ENCODE data around the gene FOXN3. TPM values are rescaled to one million over a fixed set of nuclear protein-coding genes. Genes with fewer than 3 reads are reported as not detected.
"Not testable (repeated sequence)": the region's sequence is repeated elsewhere in the genome, so short reads cannot be mapped to it uniquely, and the experiment has no call there.

The FOXN3 gene
- polyA plus RNA-seq, 4 donors: 22.0 to 47.3 (median 43.3) TPM

DNA sequence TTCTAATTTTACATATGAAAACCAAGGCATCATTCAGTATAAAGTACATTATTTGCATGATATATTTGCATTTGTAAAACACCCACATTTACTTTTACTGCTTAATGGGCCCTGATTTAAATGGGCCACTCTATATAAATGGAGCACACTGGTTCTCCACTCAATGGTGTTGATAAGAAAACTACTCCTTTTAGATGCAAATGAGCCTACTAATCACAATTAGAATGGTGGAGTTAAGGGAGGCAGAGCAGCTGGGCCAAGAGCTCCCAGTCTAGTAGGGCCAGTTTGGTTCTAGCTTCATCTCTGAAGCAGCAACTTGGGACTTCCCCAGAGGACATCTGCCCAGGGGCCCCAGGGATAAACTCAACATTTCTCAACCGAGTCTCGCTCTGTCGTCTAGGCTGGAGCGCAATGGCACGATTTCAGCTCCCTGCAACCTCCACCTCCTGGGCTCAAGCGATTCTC is 120.7 kb downstream of the FOXN3 start:
- H3K4me1 ChIP-seq (ENCODE audit: control insufficient read depth in 3 of 3, insufficient read depth in 2 of 3, low read depth in 1 of 3, low read length in 2 of 3): no peaks in the 10 kb centered on the region
- WGBS, 3 donors: 91 to 97% (median 96%) methylated on average over 5 to 6 of the region's 6 CpGs
- DNase-seq (no peak), FAIRE-seq (no peak)
- no peak overlapping the region for H3K4me3 ChIP-seq (ENCODE audit: low read depth in 1 of 3, low read length in 3 of 3)
- peaks cover 0 to 8% of the 10 kb centered on the region in 2 donors for H3K9me3 ChIP-seq (ENCODE audit: control insufficient read depth in 2 of 2, insufficient read depth in 1 of 2, low read depth in 1 of 2, low read length in 1 of 2)
- H3K27ac ChIP-seq (ENCODE audit: low read depth in 1 of 3, low read length in 2 of 3): no peak overlapping the region
- no peaks in the 10 kb centered on the region for H3K27me3 ChIP-seq (ENCODE audit: control insufficient read depth in 3 of 3, insufficient read depth in 3 of 3, low read length in 3 of 3)
- peaks cover 0 to 41% (median 4%) of the 10 kb centered on the region in 3 donors for H3K36me3 ChIP-seq (ENCODE audit: control insufficient read depth in 3 of 3, insufficient read depth in 2 of 3, low read depth in 1 of 3, low read length in 3 of 3)

DNA sequence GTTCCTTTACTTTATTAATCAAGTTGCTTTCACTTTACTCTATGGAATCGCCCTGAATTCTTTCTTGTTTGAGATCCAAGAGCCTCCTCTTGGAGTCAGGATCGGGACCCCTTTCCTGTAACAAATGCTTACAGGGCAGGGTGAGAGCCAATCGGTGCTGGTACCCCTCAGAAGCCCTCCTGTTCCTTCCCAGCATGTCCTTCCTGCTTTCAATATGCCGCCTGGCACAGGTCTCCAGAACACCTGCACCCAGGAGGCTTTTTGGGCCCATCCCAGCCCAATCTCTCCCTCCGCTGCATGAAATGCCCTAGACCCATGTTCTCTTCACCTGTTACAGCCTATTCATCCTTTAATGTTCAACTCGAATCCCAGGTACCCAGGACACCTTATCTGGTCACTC is 122.2 kb downstream of the FOXN3 start:
- Histone ChIP-seq H3K27me3 (ENCODE audit: control insufficient read depth in 3 of 3, insufficient read depth in 3 of 3, low read length in 3 of 3) (no peaks in the 10 kb centered on the region), H3K9me3 (ENCODE audit: control insufficient read depth in 2 of 2, insufficient read depth in 1 of 2, low read depth in 1 of 2, low read length in 1 of 2) (peaks cover 0 to 8% of the 10 kb centered on the region in 2 donors), H3K4me3 (ENCODE audit: low read depth in 1 of 3, low read length in 3 of 3) (no peak overlapping the region), H3K4me1 (ENCODE audit: control insufficient read depth in 3 of 3, insufficient read depth in 2 of 3, low read depth in 1 of 3, low read length in 2 of 3) (no peaks in the 10 kb centered on the region), H3K36me3 (ENCODE audit: control insufficient read depth in 3 of 3, insufficient read depth in 2 of 3, low read depth in 1 of 3, low read length in 3 of 3) (peaks cover 0 to 46% (median 6%) of the 10 kb centered on the region in 3 donors), H3K27ac (ENCODE audit: low read depth in 1 of 3, low read length in 2 of 3) (no peak overlapping the region)
- 91 to 95% (median 94%) methylated on average over 6 of the region's 6 CpGs for WGBS, 3 donors
- FAIRE-seq: no peak
- no peak for DNase-seq

DNA sequence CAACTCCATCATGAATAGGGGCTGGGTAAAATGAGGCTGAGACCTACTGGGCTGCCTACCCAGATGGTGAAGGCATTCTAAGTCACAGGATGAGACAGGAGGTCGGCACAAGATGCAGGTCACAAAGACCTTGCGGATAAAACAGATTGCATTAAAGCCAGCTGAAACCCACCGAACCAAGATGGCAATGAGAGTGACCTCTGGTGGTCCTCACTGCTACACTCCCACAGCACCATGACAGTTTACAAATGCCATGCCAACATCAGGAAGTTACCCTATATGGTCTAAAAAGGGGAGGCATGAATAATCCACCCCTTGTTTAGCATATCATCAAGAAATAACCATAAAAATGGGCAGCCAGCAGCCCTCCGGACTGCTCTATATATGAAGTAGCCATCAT is 122.6 kb downstream of the FOXN3 start:
- H3K4me1 ChIP-seq (ENCODE audit: control insufficient read depth in 3 of 3, insufficient read depth in 2 of 3, low read depth in 1 of 3, low read length in 2 of 3); H3K9me3 ChIP-seq (ENCODE audit: control insufficient read depth in 2 of 2, insufficient read depth in 1 of 2, low read depth in 1 of 2, low read length in 1 of 2); DNase-seq; H3K4me3 ChIP-seq (ENCODE audit: low read depth in 1 of 3, low read length in 3 of 3); FAIRE-seq; H3K27ac ChIP-seq (ENCODE audit: low read depth in 1 of 3, low read length in 2 of 3); H3K27me3 ChIP-seq (ENCODE audit: control insufficient read depth in 3 of 3, insufficient read depth in 3 of 3, low read length in 3 of 3): not testable (repeated sequence)
- H3K36me3 ChIP-seq (ENCODE audit: control insufficient read depth in 3 of 3, insufficient read depth in 2 of 3, low read depth in 1 of 3, low read length in 3 of 3): peaks cover 0 to 45% (median 5%) of the 10 kb centered on the region in 3 donors
- 93 to 99% (median 98%) methylated on average over 4 of the region's 4 CpGs for WGBS, 3 donors

DNA sequence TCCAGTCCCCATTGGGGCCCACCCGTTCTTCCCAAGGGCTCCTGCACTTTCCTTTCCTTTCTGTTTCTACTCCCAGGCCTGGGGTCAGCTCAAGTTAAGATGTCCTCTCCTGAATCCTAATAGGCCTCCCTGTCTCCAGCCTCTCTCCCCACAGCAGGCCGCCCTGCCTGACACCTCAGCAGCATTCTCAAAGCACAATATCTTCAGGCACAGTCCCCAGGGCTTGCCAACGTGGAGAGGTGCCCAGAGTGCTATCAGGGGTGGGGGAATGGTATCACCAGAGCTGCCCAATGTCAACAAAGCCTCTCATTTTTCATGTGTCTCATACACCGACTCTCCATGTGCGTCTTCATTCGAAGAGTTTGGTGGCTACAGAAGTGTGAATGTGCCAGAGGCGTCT is 123.0 kb downstream of the FOXN3 start:
- H3K27ac ChIP-seq (ENCODE audit: low read depth in 1 of 3, low read length in 2 of 3): no peak overlapping the region
- 82 to 85% (median 83%) methylated on average over 7 of the region's 7 CpGs for WGBS, 3 donors
- H3K4me3 ChIP-seq (ENCODE audit: low read depth in 1 of 3, low read length in 3 of 3): no peak overlapping the region
- no peaks in the 10 kb centered on the region for H3K4me1 ChIP-seq (ENCODE audit: control insufficient read depth in 3 of 3, insufficient read depth in 2 of 3, low read depth in 1 of 3, low read length in 2 of 3)
- peaks cover 0 to 3% of the 10 kb centered on the region in 2 donors for H3K9me3 ChIP-seq (ENCODE audit: control insufficient read depth in 2 of 2, insufficient read depth in 1 of 2, low read depth in 1 of 2, low read length in 1 of 2)
- H3K36me3 ChIP-seq (ENCODE audit: control insufficient read depth in 3 of 3, insufficient read depth in 2 of 3, low read depth in 1 of 3, low read length in 3 of 3): peaks cover 0 to 43% (median 2%) of the 10 kb centered on the region in 3 donors
- DNase-seq: no peak
- H3K27me3 ChIP-seq (ENCODE audit: control insufficient read depth in 3 of 3, insufficient read depth in 3 of 3, low read length in 3 of 3): no peaks in the 10 kb centered on the region
- no peak for FAIRE-seq

DNA sequence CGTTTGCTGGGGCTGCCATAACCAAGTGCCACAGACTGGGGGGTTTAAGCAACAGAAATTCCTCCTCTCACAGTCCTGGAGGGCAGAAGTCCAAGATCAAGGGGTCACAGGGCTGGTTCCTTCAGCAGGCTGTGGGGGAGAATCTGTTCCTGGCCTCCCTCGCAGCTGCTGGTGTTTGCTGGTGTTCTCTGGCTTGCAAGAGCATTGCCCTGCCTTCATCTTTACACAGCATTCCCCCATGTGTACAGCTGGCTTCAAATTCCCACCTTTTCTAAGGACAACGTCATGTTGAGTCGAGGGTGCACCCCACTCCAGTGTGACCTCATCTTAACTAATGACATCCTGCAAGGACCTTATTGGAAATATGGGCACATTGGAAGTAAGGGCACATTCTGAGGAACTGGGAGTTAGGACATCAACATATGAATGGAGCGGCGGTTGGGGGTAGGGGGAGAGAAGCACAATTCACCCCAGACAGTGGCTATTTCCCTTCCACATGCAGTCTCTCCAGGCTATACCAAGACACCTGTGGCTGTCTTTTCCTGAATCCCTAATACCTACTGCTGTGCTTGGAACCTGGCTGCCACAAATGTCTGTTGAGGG is 123.6 kb downstream of the FOXN3 start:
- H3K27ac ChIP-seq (ENCODE audit: low read depth in 1 of 3, low read length in 2 of 3): no peak overlapping the region
- WGBS, 3 donors: 85 to 95% (median 85%) methylated on average over 6 of the region's 6 CpGs
- H3K27me3 ChIP-seq (ENCODE audit: control insufficient read depth in 3 of 3, insufficient read depth in 3 of 3, low read length in 3 of 3): no peaks in the 10 kb centered on the region
- H3K36me3 ChIP-seq (ENCODE audit: control insufficient read depth in 3 of 3, insufficient read depth in 2 of 3, low read depth in 1 of 3, low read length in 3 of 3): peaks cover 0 to 43% (median 2%) of the 10 kb centered on the region in 3 donors
- H3K9me3 ChIP-seq (ENCODE audit: control insufficient read depth in 2 of 2, insufficient read depth in 1 of 2, low read depth in 1 of 2, low read length in 1 of 2): no peaks in the 10 kb centered on the region
- no peak overlapping the region for H3K4me3 ChIP-seq (ENCODE audit: low read depth in 1 of 3, low read length in 3 of 3)
- FAIRE-seq: no peak
- DNase-seq: no peak
- no peaks in the 10 kb centered on the region for H3K4me1 ChIP-seq (ENCODE audit: control insufficient read depth in 3 of 3, insufficient read depth in 2 of 3, low read depth in 1 of 3, low read length in 2 of 3)

DNA sequence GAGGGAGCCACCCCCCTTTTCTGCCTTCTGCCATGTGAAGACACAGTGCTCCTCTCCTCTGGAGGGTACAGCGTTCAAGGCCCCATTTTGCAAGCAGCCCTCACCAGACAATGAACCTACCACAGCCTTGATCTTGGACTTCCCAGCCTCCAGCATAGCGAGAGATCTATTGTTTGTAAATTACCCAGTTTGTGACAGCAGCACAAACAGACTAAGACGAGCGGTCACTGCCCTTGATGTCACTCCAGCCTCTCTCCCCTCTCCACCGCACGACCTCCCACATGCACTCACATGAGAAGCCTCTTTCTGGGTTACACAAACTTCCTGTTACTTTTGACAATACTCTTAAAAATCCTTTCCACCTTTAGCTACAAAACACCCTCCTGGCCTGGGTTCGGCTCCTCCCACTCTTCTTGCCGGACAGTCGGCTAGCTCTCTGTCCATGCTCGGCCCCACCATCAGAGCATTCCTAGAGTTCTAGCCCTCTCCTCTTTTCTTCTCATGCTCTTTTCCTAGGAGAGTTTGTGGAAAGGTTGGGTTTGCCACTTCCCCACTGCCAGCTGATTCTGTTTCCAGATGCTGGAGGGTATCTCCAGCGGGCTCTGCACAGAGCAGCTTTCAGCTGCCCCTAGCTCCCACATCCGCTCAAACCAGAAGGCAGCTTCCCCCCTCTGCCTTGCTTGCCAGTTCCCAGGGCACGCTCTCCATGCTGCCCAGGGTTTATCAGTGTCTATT is 124.3 kb downstream of the FOXN3 start:
- H3K27ac ChIP-seq (ENCODE audit: low read depth in 1 of 3, low read length in 2 of 3): no peak overlapping the region
- WGBS, 3 donors: 85 to 90% (median 86%) methylated on average over 13 of the region's 13 CpGs
- FAIRE-seq (no peak), DNase-seq (no peak)
- H3K36me3 ChIP-seq (ENCODE audit: control insufficient read depth in 3 of 3, insufficient read depth in 2 of 3, low read depth in 1 of 3, low read length in 3 of 3): peaks cover 0 to 43% (median 2%) of the 10 kb centered on the region in 3 donors
- H3K4me3 ChIP-seq (ENCODE audit: low read depth in 1 of 3, low read length in 3 of 3): no peak overlapping the region
- H3K9me3 ChIP-seq (ENCODE audit: control insufficient read depth in 2 of 2, insufficient read depth in 1 of 2, low read depth in 1 of 2, low read length in 1 of 2): no peaks in the 10 kb centered on the region
- H3K27me3 ChIP-seq (ENCODE audit: control insufficient read depth in 3 of 3, insufficient read depth in 3 of 3, low read length in 3 of 3): no peaks in the 10 kb centered on the region
- no peaks in the 10 kb centered on the region for H3K4me1 ChIP-seq (ENCODE audit: control insufficient read depth in 3 of 3, insufficient read depth in 2 of 3, low read depth in 1 of 3, low read length in 2 of 3)

DNA sequence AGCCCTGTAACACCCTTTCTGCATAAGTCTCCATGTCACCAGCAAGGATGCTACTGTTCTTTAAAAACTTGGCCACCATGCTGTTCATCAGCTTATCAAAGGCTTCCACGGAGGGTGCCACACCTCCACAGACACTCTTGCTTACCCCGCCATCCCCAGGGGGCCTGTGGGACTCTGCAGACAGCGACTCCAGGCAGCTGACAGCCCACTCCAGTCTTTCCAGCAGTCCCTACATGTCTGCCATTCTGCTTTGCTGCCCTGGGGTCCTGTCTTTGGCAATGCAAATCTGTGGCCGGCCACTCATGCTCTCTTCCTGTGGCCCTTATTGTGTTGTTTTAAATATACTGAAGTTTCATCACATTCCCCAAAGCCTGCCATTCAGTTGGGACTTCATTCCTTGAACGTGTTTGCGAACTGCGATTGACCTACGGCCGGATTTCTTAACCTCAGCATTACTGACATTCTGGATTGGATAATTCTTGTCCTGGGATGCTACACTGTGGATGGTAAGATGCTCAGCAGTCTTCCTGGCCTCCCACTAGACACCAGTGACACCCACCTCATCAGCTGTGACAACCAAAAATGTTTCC is 125.6 kb downstream of the FOXN3 start:
- Histone ChIP-seq H3K27me3 (ENCODE audit: control insufficient read depth in 3 of 3, insufficient read depth in 3 of 3, low read length in 3 of 3) (no peaks in the 10 kb centered on the region), H3K27ac (ENCODE audit: low read depth in 1 of 3, low read length in 2 of 3) (no peak overlapping the region), H3K4me1 (ENCODE audit: control insufficient read depth in 3 of 3, insufficient read depth in 2 of 3, low read depth in 1 of 3, low read length in 2 of 3) (no peaks in the 10 kb centered on the region), H3K4me3 (ENCODE audit: low read depth in 1 of 3, low read length in 3 of 3) (no peak overlapping the region), H3K9me3 (ENCODE audit: control insufficient read depth in 2 of 2, insufficient read depth in 1 of 2, low read depth in 1 of 2, low read length in 1 of 2) (no peaks in the 10 kb centered on the region), H3K36me3 (ENCODE audit: control insufficient read depth in 3 of 3, insufficient read depth in 2 of 3, low read depth in 1 of 3, low read length in 3 of 3) (peaks cover 0 to 45% (median 2%) of the 10 kb centered on the region in 3 donors)
- DNase-seq: no peak
- WGBS, 3 donors: 84 to 93% (median 87%) methylated on average over 9 of the region's 9 CpGs
- no peak for FAIRE-seq

DNA sequence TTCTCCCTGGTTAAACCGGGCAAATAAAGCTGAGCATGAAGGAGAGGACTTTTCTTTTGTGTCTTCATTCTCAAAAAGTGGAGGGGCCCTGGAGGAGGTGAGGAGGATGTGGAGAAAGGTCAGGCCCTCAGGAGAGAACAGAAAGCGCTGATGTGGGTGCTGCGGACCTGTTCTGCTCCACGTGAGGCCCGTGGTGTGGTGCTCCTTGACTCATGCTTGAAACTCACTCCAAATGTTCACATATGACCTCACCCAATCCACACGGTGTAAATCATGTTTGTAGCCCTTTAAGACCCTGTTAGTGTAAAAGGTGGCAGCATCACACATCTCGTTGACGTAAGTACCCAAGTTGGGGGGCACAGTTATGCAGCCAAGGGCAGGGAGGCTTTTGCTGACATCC is 126.2 kb downstream of the FOXN3 start:
- Histone ChIP-seq H3K36me3 (ENCODE audit: control insufficient read depth in 3 of 3, insufficient read depth in 2 of 3, low read depth in 1 of 3, low read length in 3 of 3) (peaks cover 0 to 45% (median 2%) of the 10 kb centered on the region in 3 donors), H3K27ac (ENCODE audit: low read depth in 1 of 3, low read length in 2 of 3) (no peak overlapping the region), H3K4me3 (ENCODE audit: low read depth in 1 of 3, low read length in 3 of 3) (no peak overlapping the region), H3K4me1 (ENCODE audit: control insufficient read depth in 3 of 3, insufficient read depth in 2 of 3, low read depth in 1 of 3, low read length in 2 of 3) (no peaks in the 10 kb centered on the region), H3K9me3 (ENCODE audit: control insufficient read depth in 2 of 2, insufficient read depth in 1 of 2, low read depth in 1 of 2, low read length in 1 of 2) (no peaks in the 10 kb centered on the region), H3K27me3 (ENCODE audit: control insufficient read depth in 3 of 3, insufficient read depth in 3 of 3, low read length in 3 of 3) (no peaks in the 10 kb centered on the region)
- FAIRE-seq: no peak
- WGBS, 3 donors: 88 to 91% (median 89%) methylated on average over 8 of the region's 8 CpGs
- DNase-seq: no peak

Measured in small intestine (tissue), 7 donors.